Measurements from ENCODE around the gene UNK.

Gene UNK

GRCh38 chr17:75831032-75831571, 46.5 kb downstream of the UNK start:
- Histone ChIP-seq H3K9me3 (ENCODE audit: control insufficient read depth, low read length) (no peaks in the 10 kb centered on the region), H3K4me1 (ENCODE audit: control insufficient read depth, insufficient read depth, low read length) (peaks cover 18% of the 10 kb centered on the region), H3K36me3 (ENCODE audit: control insufficient read depth, insufficient read depth, low read length) (no peaks in the 10 kb centered on the region), H3K9ac (ENCODE audit: low read length) (no peak overlapping the region), H3K4me3 (ENCODE audit: low read length) (no peak overlapping the region), H3K27me3 (ENCODE audit: control insufficient read depth, insufficient read depth, low read length) (no peaks in the 10 kb centered on the region)

- Histone ChIP-seq H3K4me1 (ENCODE audit: control insufficient read depth, insufficient read depth, low read length) (peaks cover 18% of the 10 kb centered on the region), H3K9ac (ENCODE audit: low read length) (no peak overlapping the region), H3K4me3 (ENCODE audit: low read length) (no peak overlapping the region), H3K27me3 (ENCODE audit: control insufficient read depth, insufficient read depth, low read length) (no peaks in the 10 kb centered on the region), H3K36me3 (ENCODE audit: control insufficient read depth, insufficient read depth, low read length) (no peaks in the 10 kb centered on the region), H3K9me3 (ENCODE audit: control insufficient read depth, low read length) (no peaks in the 10 kb centered on the region)
Measured at GRCh38 chr17:75832164-75832651, 47.6 kb downstream of the UNK start.

GRCh38 chr17:75832652-75833400, 48.2 kb downstream of the UNK start:
- Histone ChIP-seq H3K27me3 (ENCODE audit: control insufficient read depth, insufficient read depth, low read length) (no peaks in the 10 kb centered on the region), H3K4me3 (ENCODE audit: low read length) (no peak overlapping the region), H3K4me1 (ENCODE audit: control insufficient read depth, insufficient read depth, low read length) (peaks cover 12% of the 10 kb centered on the region), H3K9ac (ENCODE audit: low read length) (no peak overlapping the region), H3K9me3 (ENCODE audit: control insufficient read depth, low read length) (no peaks in the 10 kb centered on the region), H3K36me3 (ENCODE audit: control insufficient read depth, insufficient read depth, low read length) (no peaks in the 10 kb centered on the region)

GRCh38 chr17:75834279-75834920, 49.8 kb downstream of the UNK start:
- Histone ChIP-seq H3K4me3 (ENCODE audit: low read length) (no peak overlapping the region), H3K36me3 (ENCODE audit: control insufficient read depth, insufficient read depth, low read length) (no peaks in the 10 kb centered on the region), H3K9me3 (ENCODE audit: control insufficient read depth, low read length) (no peaks in the 10 kb centered on the region), H3K9ac (ENCODE audit: low read length) (no peak overlapping the region), H3K4me1 (ENCODE audit: control insufficient read depth, insufficient read depth, low read length) (peaks cover 8% of the 10 kb centered on the region), H3K27me3 (ENCODE audit: control insufficient read depth, insufficient read depth, low read length) (no peaks in the 10 kb centered on the region)

- no peaks in the 10 kb centered on the region for H3K36me3 ChIP-seq (ENCODE audit: control insufficient read depth, insufficient read depth, low read length)
- H3K4me1 ChIP-seq (ENCODE audit: control insufficient read depth, insufficient read depth, low read length), result peaks cover 8% of the 10 kb centered on the region
- H3K4me3 ChIP-seq (ENCODE audit: low read length), result no peak overlapping the region
- H3K9ac ChIP-seq (ENCODE audit: low read length), result no peak overlapping the region
- no peaks in the 10 kb centered on the region for H3K9me3 ChIP-seq (ENCODE audit: control insufficient read depth, low read length)
- H3K27me3 ChIP-seq (ENCODE audit: control insufficient read depth, insufficient read depth, low read length), result no peaks in the 10 kb centered on the region
Measured at GRCh38 chr17:75834928-75835653, 50.5 kb downstream of the UNK start.

GRCh38 chr17:75835654-75835987, 51.0 kb downstream of the UNK start:
- Histone ChIP-seq H3K9ac (ENCODE audit: low read length) (no peak overlapping the region), H3K9me3 (ENCODE audit: control insufficient read depth, low read length) (no peaks in the 10 kb centered on the region), H3K27me3 (ENCODE audit: control insufficient read depth, insufficient read depth, low read length) (no peaks in the 10 kb centered on the region), H3K4me3 (ENCODE audit: low read length) (no peak overlapping the region), H3K4me1 (ENCODE audit: control insufficient read depth, insufficient read depth, low read length) (peaks cover 8% of the 10 kb centered on the region), H3K36me3 (ENCODE audit: control insufficient read depth, insufficient read depth, low read length) (no peaks in the 10 kb centered on the region)

- Histone ChIP-seq H3K9ac (ENCODE audit: low read length) (no peak overlapping the region), H3K36me3 (ENCODE audit: control insufficient read depth, insufficient read depth, low read length) (no peaks in the 10 kb centered on the region), H3K9me3 (ENCODE audit: control insufficient read depth, low read length) (no peaks in the 10 kb centered on the region), H3K4me1 (ENCODE audit: control insufficient read depth, insufficient read depth, low read length) (peaks cover 8% of the 10 kb centered on the region), H3K4me3 (ENCODE audit: low read length) (no peak overlapping the region), H3K27me3 (ENCODE audit: control insufficient read depth, insufficient read depth, low read length) (no peaks in the 10 kb centered on the region)
Measured at GRCh38 chr17:75836605-75837004, 52.0 kb downstream of the UNK start.

- H3K27me3 ChIP-seq (ENCODE audit: control insufficient read depth, insufficient read depth, low read length), result no peaks in the 10 kb centered on the region
- no peak overlapping the region for H3K9ac ChIP-seq (ENCODE audit: low read length)
- peaks cover 1% of the 10 kb centered on the region for H3K4me1 ChIP-seq (ENCODE audit: control insufficient read depth, insufficient read depth, low read length)
- no peaks in the 10 kb centered on the region for H3K36me3 ChIP-seq (ENCODE audit: control insufficient read depth, insufficient read depth, low read length)
- no peak overlapping the region for H3K4me3 ChIP-seq (ENCODE audit: low read length)
- no peaks in the 10 kb centered on the region for H3K9me3 ChIP-seq (ENCODE audit: control insufficient read depth, low read length)
Measured at GRCh38 chr17:75837899-75838298, 53.3 kb downstream of the UNK start.

GRCh38 chr17:75838410-75838809, 53.8 kb downstream of the UNK start:
- no peak overlapping the region for H3K9ac ChIP-seq (ENCODE audit: low read length)
- H3K9me3 ChIP-seq (ENCODE audit: control insufficient read depth, low read length), result no peaks in the 10 kb centered on the region
- H3K27me3 ChIP-seq (ENCODE audit: control insufficient read depth, insufficient read depth, low read length), result no peaks in the 10 kb centered on the region
- H3K4me3 ChIP-seq (ENCODE audit: low read length), result no peak overlapping the region
- no peaks in the 10 kb centered on the region for H3K36me3 ChIP-seq (ENCODE audit: control insufficient read depth, insufficient read depth, low read length)
- H3K4me1 ChIP-seq (ENCODE audit: control insufficient read depth, insufficient read depth, low read length), result peaks cover 2% of the 10 kb centered on the region

- H3K9ac ChIP-seq (ENCODE audit: low read length), result no peak overlapping the region
- H3K4me3 ChIP-seq (ENCODE audit: low read length), result no peak overlapping the region
- H3K27me3 ChIP-seq (ENCODE audit: control insufficient read depth, insufficient read depth, low read length), result no peaks in the 10 kb centered on the region
- no peaks in the 10 kb centered on the region for H3K9me3 ChIP-seq (ENCODE audit: control insufficient read depth, low read length)
- peaks cover 20% of the 10 kb centered on the region for H3K4me1 ChIP-seq (ENCODE audit: control insufficient read depth, insufficient read depth, low read length)
- no peaks in the 10 kb centered on the region for H3K36me3 ChIP-seq (ENCODE audit: control insufficient read depth, insufficient read depth, low read length)
Measured at GRCh38 chr17:75839942-75840798, 55.6 kb downstream of the UNK start.

GRCh38 chr17:75840799-75841164, 56.2 kb downstream of the UNK start:
- Histone ChIP-seq H3K9me3 (ENCODE audit: control insufficient read depth, low read length) (no peaks in the 10 kb centered on the region), H3K4me1 (ENCODE audit: control insufficient read depth, insufficient read depth, low read length) (peaks cover 26% of the 10 kb centered on the region), H3K4me3 (ENCODE audit: low read length) (no peak overlapping the region), H3K27me3 (ENCODE audit: control insufficient read depth, insufficient read depth, low read length) (no peaks in the 10 kb centered on the region), H3K9ac (ENCODE audit: low read length) (no peak overlapping the region), H3K36me3 (ENCODE audit: control insufficient read depth, insufficient read depth, low read length) (no peaks in the 10 kb centered on the region)
